Upper lobe of left lung (tissue), 4 donors: ENCODE measurements around the gene AOAH.

Source experiments
- CTCF ChIP-seq, 6 experiments: fragments of 450-650 bp in 4 of 6; fragments of 200-600 bp in 2 of 6; sonication (generic) in 2 of 6; IDR thresholded peaks; one replicate each; pipeline ENCODE4 v1.5.1; 2016 to 2019; ENCODE audit warnings: antibody characterized with exemption in 6 of 6
- POLR2A ChIP-seq, 4 donors: fragments of 450-650 bp; IDR thresholded peaks; one replicate each; pipeline ENCODE4 v1.5.1; 2016 to 2017; ENCODE audit warnings: antibody characterized with exemption in 4 of 4, mild to moderate bottlenecking in 2 of 4
- POLR2AphosphoS5 ChIP-seq, 2 donors: sonication (generic); formaldehyde crosslinking; IDR thresholded peaks; one replicate each; pipeline ENCODE4 v1.5.1; 2017; ENCODE audit warnings: antibody characterized with exemption in 2 of 2

GRCh38 chr7:36762394-36762793 lies 38.1 kb upstream of the AOAH start:
- TF ChIP-seq CTCF (IDR thresholded peaks at IDR 0.05) (no peak), POLR2AphosphoS5 (IDR thresholded peaks at IDR 0.05) (no peak), POLR2A (IDR thresholded peaks at IDR 0.05) (no peak)
